ENCODE data around the gene PCDH1.

Gene PCDH1

DNA sequence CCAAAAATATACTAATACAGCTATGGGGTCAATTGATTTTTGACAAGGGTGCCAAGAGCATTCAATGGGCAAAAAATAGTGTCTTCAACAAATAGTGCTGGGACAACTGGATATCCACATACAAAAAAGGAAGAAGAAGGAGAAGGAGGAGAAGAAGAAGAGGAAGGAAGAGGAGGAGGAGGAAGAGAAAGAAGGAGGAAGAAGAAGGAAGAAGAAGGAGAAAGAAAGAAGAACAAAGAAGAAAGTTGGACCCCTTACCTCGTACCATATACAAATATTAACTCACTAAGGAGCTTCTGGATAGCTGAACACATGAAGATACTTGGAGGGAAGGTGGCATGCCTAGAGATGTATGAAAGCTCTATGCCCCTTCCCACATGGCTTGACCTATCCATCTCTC lies 28.3 kb upstream of the PCDH1 start:
- TF ChIP-seq BACH2 (CRISPR knock-in tag; IDR thresholded peaks at IDR 0.05; ENCODE audit: borderline replicate concordance), result no peak
- no peak for TF ChIP-seq ESRRG (CRISPR knock-in tag; IDR thresholded peaks at IDR 0.05)
- TF ChIP-seq, protein P1, sequence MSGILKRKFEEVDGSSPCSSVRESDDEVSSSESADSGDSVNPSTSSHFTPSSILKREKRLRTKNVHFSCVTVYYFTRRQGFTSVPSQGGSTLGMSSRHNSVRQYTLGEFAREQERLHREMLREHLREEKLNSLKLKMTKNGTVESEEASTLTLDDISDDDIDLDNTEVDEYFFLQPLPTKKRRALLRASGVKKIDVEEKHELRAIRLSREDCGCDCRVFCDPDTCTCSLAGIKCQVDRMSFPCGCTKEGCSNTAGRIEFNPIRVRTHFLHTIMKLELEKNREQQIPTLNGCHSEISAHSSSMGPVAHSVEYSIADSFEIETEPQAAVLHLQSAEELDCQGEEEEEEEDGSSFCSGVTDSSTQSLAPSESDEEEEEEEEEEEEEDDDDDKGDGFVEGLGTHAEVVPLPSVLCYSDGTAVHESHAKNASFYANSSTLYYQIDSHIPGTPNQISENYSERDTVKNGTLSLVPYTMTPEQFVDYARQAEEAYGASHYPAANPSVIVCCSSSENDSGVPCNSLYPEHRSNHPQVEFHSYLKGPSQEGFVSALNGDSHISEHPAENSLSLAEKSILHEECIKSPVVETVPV (CRISPR knock-in tag; IDR thresholded peaks at IDR 0.05), result no peak
- TF ChIP-seq, protein P2, sequence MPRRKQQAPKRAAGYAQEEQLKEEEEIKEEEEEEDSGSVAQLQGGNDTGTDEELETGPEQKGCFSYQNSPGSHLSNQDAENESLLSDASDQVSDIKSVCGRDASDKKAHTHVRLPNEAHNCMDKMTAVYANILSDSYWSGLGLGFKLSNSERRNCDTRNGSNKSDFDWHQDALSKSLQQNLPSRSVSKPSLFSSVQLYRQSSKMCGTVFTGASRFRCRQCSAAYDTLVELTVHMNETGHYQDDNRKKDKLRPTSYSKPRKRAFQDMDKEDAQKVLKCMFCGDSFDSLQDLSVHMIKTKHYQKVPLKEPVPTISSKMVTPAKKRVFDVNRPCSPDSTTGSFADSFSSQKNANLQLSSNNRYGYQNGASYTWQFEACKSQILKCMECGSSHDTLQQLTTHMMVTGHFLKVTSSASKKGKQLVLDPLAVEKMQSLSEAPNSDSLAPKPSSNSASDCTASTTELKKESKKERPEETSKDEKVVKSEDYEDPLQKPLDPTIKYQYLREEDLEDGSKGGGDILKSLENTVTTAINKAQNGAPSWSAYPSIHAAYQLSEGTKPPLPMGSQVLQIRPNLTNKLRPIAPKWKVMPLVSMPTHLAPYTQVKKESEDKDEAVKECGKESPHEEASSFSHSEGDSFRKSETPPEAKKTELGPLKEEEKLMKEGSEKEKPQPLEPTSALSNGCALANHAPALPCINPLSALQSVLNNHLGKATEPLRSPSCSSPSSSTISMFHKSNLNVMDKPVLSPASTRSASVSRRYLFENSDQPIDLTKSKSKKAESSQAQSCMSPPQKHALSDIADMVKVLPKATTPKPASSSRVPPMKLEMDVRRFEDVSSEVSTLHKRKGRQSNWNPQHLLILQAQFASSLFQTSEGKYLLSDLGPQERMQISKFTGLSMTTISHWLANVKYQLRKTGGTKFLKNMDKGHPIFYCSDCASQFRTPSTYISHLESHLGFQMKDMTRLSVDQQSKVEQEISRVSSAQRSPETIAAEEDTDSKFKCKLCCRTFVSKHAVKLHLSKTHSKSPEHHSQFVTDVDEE (CRISPR knock-in tag; IDR thresholded peaks at IDR 0.05), result no peak
- TF ChIP-seq, protein P3, sequence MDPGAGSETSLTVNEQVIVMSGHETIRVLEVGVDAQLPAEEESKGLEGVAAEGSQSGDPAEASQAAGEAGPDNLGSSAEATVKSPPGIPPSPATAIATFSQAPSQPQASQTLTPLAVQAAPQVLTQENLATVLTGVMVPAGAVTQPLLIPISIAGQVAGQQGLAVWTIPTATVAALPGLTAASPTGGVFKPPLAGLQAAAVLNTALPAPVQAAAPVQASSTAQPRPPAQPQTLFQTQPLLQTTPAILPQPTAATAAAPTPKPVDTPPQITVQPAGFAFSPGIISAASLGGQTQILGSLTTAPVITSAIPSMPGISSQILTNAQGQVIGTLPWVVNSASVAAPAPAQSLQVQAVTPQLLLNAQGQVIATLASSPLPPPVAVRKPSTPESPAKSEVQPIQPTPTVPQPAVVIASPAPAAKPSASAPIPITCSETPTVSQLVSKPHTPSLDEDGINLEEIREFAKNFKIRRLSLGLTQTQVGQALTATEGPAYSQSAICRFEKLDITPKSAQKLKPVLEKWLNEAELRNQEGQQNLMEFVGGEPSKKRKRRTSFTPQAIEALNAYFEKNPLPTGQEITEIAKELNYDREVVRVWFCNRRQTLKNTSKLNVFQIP (CRISPR knock-in tag; IDR thresholded peaks at IDR 0.05; ENCODE audit: borderline replicate concordance, low read depth), result no peak
- TF ChIP-seq GLIS3 (CRISPR knock-in tag; IDR thresholded peaks at IDR 0.05), result no peak
- TF ChIP-seq OSR1 (CRISPR knock-in tag; IDR thresholded peaks at IDR 0.05), result no peak
- TF ChIP-seq, protein P4, sequence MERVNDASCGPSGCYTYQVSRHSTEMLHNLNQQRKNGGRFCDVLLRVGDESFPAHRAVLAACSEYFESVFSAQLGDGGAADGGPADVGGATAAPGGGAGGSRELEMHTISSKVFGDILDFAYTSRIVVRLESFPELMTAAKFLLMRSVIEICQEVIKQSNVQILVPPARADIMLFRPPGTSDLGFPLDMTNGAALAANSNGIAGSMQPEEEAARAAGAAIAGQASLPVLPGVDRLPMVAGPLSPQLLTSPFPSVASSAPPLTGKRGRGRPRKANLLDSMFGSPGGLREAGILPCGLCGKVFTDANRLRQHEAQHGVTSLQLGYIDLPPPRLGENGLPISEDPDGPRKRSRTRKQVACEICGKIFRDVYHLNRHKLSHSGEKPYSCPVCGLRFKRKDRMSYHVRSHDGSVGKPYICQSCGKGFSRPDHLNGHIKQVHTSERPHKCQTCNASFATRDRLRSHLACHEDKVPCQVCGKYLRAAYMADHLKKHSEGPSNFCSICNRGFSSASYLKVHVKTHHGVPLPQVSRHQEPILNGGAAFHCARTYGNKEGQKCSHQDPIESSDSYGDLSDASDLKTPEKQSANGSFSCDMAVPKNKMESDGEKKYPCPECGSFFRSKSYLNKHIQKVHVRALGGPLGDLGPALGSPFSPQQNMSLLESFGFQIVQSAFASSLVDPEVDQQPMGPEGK (CRISPR knock-in tag; IDR thresholded peaks at IDR 0.05; ENCODE audit: borderline replicate concordance), result no peak
- no peak for TF ChIP-seq PPARA (CRISPR knock-in tag; IDR thresholded peaks at IDR 0.05; ENCODE audit: borderline replicate concordance)
- TF ChIP-seq ISL1 (CRISPR knock-in tag; IDR thresholded peaks at IDR 0.05), result no peak
- TF ChIP-seq RARB (CRISPR knock-in tag; IDR thresholded peaks at IDR 0.05), result no peak
- TF ChIP-seq ZFP30 (CRISPR knock-in tag; IDR thresholded peaks at IDR 0.05), result no peak
- TF ChIP-seq CSDC2 (CRISPR knock-in tag; IDR thresholded peaks at IDR 0.05), result no peak
- TF ChIP-seq ZNF8 (CRISPR knock-in tag; IDR thresholded peaks at IDR 0.05), result no peak
- TF ChIP-seq, protein P5, sequence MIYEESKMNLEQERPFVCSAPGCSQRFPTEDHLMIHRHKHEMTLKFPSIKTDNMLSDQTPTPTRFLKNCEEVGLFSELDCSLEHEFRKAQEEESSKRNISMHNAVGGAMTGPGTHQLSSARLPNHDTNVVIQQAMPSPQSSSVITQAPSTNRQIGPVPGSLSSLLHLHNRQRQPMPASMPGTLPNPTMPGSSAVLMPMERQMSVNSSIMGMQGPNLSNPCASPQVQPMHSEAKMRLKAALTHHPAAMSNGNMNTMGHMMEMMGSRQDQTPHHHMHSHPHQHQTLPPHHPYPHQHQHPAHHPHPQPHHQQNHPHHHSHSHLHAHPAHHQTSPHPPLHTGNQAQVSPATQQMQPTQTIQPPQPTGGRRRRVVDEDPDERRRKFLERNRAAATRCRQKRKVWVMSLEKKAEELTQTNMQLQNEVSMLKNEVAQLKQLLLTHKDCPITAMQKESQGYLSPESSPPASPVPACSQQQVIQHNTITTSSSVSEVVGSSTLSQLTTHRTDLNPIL (CRISPR knock-in tag; IDR thresholded peaks at IDR 0.05; ENCODE audit: low read depth), result no peak
- TF ChIP-seq TCF4 (CRISPR knock-in tag; IDR thresholded peaks at IDR 0.05; ENCODE audit: borderline replicate concordance), result no peak
- no peak for TF ChIP-seq TOX (CRISPR knock-in tag; IDR thresholded peaks at IDR 0.05; ENCODE audit: borderline replicate concordance)
- no peak for TF ChIP-seq ZC3H10 (CRISPR knock-in tag; IDR thresholded peaks at IDR 0.05)
- ATAC-seq, result no peak

DNA sequence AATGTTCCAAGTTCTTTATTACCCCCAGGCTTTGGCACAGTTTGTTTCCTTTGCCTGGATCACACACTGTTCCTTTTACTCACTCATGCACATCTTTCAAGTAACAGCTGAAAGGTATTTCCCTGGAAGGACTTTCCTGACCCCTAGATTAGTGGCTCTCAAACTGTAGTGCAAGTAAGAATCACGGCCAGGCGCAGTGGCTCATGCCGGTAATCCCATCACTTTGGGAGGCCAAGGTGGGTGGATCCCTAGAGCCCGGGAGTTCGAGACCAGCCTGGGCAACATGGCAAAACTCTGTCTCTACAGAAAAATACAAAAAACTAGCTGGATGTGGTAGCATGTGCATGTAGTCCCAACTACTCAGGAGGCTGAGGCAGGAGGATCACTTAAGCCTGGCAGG lies 26.3 kb upstream of the PCDH1 start:
- TF ChIP-seq ZFP30 (CRISPR knock-in tag; IDR thresholded peaks at IDR 0.05), result no peak
- no peak for TF ChIP-seq GLIS3 (CRISPR knock-in tag; IDR thresholded peaks at IDR 0.05)
- TF ChIP-seq TCF4 (CRISPR knock-in tag; IDR thresholded peaks at IDR 0.05; ENCODE audit: borderline replicate concordance), result no peak
- no peak for TF ChIP-seq PPARA (CRISPR knock-in tag; IDR thresholded peaks at IDR 0.05; ENCODE audit: borderline replicate concordance)
- TF ChIP-seq ZNF70 (CRISPR knock-in tag; IDR thresholded peaks at IDR 0.05), result no peak
- no peak for TF ChIP-seq TOX (CRISPR knock-in tag; IDR thresholded peaks at IDR 0.05; ENCODE audit: borderline replicate concordance)
- TF ChIP-seq RARB (CRISPR knock-in tag; IDR thresholded peaks at IDR 0.05), result no peak
- TF ChIP-seq, protein P5 (CRISPR knock-in tag; IDR thresholded peaks at IDR 0.05; ENCODE audit: low read depth), result no peak
- TF ChIP-seq SNAI2 (CRISPR knock-in tag; IDR thresholded peaks at IDR 0.05), result no peak
- TF ChIP-seq, protein P1 (CRISPR knock-in tag; IDR thresholded peaks at IDR 0.05), result no peak
- no peak for TF ChIP-seq ZFP3 (CRISPR knock-in tag; IDR thresholded peaks at IDR 0.05)
- TF ChIP-seq, protein P2 (CRISPR knock-in tag; IDR thresholded peaks at IDR 0.05), result no peak
- no peak for ATAC-seq

Measured in SK-N-SH treated with all-trans-retinoic acid at 6 μM for 48 hours (cell line).